ENCODE results near the gene C3orf70.

GRCh38 chr3:185067173-185067572 lies 85.7 kb downstream of the C3orf70 start:
- no peak for TF ChIP-seq CTCF (IDR thresholded peaks at IDR 0.05 in 8 of 11, conservative IDR thresholded peaks at IDR 0.05 in 3 of 11)
- TF ChIP-seq POLR2A (IDR thresholded peaks at IDR 0.05), result no peak
- no peak for TF ChIP-seq POLR2AphosphoS5 (IDR thresholded peaks at IDR 0.05)

All from spleen (tissue), 7 donors.